Muscle of arm (tissue), 12 donors: ENCODE measurements around the gene NHEJ1. TPM values are rescaled to one million over a fixed set of nuclear protein-coding genes. Genes with fewer than 3 reads are reported as not detected.
A peak's percentile ranks its signal among the peaks of the same experiment; 100 is the strongest.

Experiments
- DNase-seq: peaks from one replicate; pipeline ENCODE4 v3.0.0-alpha.2; 2013
- polyA plus RNA-seq, 12 donors: library from polyadenylated mRNA; unstranded; fragments of 120-200 nt; gene quantifications; one replicate each; pipeline ENCODE4 v1.2.1, GENCODE V29; 2013; ENCODE audit not compliant: insufficient read length in 12 of 12

NHEJ1 gene
- polyA plus RNA-seq, 12 donors, result 12.2 to 17.1 (median 14.7) TPM; not detected in 1

DNA sequence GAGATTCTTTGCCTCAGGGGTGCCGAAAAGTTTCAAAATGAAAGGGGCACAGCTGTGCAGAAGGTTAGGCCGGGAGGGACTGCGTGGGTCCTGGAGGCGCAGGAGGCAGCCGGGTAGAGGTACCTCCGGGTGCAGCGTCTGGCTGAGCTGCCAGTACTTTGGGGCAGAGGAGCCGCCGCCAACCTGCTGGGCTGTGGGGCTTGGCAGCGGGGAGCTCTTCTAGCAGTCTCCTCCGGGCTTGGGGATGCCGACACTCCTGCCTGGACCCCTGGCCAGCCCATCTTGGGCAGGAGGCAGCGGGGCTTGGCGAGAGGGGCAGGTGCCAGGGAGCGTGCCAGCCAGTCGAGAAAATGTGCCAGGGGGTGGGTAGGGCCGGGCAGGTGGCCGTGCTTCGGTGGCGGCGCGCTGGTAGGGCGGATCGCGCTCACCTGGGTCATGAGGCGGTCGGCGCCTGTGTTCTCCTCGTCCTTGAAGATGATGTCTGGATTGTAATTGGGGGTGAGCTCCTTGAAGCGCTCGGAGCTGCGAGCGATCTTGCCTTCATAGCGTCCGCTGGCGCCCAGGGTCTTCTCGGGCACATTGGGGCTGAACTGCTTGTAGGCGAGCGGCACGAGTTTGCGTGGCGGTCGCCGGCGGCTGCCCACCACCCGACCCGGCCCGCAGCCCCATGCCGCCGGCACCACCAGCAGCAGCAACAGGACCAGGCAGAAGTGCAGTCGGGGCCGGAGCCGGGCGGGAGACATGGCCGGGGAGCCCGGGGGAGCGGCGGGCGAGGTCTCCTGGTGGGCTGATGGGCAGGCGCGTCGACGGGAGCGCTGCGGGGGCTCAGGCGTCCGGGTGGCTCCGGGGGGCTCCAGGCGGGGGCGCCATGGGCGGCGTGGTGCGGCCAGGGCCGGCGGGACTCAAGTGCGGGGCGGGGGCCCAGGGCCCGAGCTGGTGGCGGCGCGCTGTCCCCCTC is 100.6 kb downstream of the NHEJ1 start:
- no peak for DNase-seq

DNA sequence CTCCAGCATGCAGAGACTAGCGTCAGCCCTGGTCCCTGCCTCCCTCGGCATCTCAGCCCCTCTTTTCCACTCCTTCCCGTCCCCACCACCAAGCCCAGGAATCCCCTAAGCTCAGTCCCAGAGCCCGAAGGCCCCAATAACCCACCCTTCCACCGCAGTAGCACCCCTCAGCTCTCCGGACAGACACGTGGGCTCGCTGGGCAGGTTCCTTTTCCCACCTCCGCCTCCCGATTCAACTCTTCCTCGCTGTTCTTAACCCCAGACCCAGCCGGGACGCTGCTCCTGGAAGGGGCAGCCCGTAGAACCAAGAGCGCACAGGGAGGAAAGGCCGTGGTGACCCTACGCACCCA is 101.3 kb downstream of the NHEJ1 start:
- DNase-seq, result no peak

DNA sequence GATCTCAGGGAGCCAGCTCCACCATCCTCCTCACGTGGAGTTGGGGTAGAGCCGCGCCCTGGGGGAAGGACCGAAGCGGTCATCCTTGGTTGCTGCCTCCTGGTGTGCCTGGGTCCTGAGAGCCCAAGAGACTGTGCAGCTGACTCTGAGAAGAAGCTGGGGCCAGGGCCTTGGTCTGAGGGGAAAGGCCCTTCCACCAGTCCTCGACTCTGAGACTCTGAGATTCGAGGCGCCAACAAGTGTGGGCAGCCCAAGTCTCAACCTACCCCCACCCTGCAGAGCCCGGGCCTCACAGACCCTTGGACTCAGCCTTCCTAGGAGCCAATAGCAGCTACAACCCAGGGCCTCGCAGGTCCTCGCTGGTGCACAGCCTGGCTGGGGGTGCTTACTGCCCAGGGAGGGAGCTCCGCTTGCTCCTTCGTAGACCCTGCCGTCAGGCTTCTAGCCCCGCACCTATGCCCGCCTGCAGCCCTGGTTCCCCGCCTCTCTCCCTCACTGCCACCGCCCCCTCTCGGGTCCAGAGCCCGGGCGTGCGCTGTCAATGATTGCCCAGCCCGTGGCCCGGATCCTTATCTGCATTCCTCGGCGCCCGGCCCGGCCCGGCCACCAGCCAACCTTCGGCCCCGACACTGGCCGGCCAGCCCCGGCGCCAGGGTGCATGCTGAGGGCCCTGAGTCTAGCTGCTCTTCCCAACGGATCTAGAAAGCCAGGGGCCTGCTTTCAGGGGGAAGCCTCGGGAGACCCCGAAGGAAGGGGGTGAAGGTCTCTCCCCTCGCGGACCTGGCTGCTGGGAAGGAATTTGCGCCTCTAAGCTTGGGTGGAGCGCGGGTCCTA is 101.9 kb downstream of the NHEJ1 start:
- DNase-seq, result no peak

DNA sequence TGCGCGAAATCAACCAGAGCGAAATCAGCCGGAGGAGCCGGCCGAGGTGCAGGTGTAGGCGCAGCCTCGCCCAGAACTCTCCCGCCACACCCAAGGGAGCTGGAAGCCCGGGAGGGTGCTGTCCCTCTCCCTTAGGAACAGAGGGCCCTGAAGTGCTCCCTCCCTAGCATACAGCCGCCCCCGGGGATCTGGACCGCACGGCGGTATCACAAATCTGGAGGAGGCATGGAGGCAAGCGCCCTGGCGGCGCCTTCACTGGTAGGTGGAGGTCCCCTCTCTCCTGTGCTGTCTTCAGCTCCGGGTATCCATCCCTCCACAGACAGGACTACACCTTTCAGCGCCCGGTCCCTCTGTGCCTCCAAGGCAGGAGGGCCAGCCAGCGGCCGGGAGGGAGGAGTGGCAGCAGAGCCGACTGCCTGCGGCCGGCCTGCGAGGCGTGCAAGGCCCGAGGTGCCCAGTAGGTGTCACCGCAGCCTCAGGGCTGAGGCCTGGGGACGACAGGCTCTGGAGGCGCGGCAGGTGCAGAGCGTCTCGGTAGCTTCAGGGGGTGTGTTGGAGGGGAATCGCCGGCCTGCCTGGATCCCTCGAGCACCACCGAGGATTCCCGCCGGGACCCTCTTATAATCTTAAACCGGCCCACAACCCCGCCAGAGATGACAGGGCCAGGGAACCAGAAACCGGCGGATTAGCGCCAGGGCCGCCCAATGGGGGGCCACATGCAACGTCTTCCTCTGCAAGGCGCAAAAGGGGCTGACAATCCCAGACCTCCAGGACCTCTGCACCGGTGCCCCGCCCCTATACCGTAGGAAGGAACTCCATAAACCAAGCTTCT is 102.7 kb downstream of the NHEJ1 start:
- DNase-seq, result peak; percentile 53

DNA sequence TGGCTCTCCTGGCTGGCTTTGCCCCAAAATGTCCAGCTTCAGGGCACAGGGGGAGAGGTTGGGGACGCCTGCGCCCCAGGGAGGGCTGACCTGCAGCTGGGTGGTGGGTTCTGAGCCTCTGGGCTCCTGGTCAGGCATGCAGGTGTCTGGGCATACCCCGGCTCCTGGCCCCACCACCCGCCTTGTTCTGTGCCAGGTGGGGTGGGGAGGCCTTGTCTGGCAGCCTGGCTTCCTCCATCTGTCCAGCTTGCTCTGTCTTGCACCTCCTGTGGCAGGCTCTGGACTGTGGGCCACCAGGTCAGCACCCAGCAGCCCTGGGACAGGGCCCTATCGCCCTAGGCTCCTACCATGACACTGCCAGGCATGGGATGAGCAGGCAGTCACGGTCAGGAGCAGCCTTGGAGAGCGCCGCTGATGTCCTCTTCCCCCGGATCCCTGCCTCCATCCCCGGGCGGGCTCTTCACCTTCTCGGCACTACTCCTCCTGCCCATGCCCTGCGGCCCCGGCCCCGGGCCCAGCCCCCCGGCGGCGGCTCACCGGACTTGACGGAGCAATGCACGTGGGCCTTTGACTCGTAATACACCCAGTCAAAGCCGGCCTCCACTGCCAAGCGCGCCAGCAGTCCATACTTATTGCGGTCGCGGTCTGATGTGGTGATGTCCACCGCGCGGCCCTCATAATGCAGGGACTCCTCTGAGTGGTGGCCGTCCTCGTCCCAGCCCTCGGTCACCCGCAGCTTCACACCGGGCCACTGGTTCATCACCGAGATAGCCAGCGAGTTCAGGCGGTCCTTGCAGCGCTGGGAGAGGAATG is 103.5 kb downstream of the NHEJ1 start:
- no peak for DNase-seq

DNA sequence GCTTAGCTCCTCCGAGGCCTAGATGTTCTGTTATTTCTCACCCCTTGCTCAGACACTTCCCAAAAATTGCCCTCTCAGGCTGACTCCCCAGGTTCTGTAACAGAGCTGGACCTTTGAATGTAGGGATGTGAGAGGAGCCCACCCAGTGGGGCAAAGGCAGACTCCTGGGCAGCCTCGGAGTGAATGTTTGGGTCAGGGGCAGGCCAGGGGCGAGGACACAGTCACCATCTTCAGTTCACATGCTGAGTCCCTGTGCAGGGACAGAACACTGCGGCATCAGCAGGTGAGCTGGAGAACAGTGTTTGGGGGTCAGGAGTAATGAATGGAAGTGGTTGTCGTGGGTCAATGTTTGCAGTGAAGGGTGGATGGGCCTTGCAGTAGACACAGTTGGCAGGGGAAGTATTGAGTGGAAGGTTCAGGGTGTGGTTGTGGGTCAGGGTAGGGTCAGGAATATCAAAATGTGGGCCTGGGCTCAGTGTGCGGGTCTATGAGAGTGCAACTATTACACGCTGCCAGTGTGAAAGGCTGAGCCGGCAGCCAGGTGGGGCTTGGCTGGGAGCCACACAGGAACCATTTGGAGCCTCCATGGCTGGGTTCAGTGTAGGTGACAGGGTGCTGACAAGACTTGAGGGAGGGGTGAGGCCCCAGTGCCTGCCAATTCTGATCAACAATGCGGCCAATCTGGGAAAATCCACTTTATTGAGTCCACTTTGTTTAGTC is 104.3 kb downstream of the NHEJ1 start:
- DNase-seq, result no peak

DNA sequence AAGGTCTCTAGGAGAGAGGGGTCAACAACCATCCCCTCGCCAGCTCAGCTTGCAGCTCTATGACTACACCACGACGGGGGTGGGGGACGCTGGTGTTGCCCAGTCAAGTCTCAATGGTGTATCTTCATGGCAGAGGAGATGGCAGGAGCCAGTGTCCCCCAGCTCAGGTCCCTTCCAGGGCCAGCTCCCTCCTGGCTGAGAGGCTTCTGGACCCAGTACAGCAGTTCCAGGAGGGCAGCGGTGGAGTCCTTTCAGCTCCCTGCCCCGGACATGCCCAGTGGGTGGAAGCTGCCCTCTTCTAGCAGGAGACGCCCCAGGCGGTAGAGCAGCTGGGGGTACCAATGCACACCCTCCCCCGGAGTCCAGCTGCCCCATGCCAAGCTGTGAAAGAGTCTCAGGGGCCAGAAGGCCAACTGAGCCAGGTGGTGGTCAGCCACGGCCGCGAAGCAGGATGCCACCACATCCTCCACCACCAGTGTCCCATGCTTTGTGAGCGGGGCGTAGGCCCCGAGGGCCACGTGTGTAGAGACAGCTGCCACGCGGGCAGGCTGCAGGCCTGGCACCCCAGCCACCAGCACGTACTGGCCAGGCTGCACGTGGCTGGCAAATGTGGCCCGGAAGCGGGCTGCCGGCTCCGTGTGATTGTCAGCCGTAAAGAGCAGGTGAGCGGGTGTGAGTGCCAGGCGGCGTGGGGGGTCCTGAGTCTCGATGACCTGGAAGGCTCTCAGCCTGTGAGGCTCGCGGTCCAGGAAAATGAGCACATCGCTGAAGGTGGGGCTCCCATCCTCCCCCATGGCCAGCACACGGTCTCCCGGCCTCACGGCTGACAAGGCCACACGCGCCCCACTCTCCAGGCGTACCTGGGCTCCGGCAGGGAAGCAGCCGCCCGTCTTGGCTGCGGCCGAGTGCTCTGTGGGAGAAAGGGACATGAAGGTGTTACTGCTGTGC is 105.4 kb downstream of the NHEJ1 start:
- no peak for DNase-seq

DNA sequence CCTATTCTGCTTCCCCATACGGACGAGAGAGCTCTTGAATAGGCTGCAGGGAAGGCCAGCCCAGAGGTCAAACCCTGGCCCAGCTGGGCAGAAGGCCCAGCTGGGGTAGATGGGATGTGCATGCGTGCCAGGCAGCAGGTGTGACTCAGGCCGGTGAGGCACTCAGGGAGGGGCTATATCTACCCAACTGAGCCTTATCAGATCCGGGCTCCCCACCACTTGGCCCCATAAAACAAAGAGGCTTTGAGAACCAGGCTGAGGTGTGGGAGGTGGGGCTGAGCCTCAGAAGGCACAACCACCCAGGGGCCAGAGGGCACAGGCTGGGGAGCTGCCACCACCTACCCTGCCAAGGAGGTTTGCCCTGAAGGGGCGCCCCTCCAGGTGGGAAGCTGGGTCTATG is 111.3 kb downstream of the NHEJ1 start:
- DNase-seq, result no peak

DNA sequence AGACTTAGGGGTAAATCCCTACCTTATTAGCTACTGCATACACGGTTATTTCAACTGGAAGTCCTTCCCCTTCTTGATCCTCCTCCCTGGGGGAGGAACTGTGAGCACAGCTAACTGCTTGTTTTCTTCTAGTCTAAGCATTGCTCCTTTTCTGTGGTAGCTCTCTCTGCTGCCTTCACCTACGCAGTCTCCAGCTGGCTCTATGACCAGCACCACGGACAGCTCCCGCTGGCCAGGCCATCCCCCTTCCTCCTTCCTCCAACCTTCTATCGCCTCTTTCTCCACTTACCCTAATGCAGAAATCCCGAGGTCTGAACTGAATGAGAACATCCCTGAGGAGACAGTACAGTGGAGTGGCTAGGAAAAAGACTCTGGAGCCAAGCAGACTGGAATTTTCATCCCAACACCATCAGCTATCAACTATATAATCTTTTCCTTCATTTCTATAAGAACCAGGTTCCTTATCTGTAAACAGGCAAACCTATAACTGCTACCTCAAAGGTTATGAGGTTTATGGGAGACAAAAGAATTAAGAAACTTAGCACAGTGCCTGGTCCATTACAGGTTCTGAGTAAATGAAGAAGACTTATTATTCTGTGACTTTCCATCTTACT is 114.6 kb downstream of the NHEJ1 start:
- DNase-seq, result peak; percentile 59

DNA sequence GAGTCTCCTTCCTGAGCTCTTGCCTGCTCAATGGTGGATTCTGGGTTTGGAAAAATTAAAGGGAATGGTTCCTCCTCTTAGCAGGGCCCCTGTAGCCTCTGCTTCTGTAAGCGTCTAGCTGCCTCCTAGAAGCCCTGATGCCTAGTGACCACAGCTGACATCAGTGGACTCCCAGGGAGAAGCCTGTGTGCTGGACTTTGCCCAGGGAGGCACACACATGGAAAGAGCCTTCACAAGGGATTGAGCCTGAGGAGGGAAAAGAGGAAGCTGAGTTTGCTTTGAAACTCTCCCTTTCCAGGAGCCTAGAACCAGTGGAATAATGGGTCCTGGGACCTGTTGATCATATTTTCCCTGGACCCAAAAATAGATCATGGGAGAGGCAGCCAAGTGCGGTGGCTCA is 117.9 kb downstream of the NHEJ1 start:
- DNase-seq, result no peak

DNA sequence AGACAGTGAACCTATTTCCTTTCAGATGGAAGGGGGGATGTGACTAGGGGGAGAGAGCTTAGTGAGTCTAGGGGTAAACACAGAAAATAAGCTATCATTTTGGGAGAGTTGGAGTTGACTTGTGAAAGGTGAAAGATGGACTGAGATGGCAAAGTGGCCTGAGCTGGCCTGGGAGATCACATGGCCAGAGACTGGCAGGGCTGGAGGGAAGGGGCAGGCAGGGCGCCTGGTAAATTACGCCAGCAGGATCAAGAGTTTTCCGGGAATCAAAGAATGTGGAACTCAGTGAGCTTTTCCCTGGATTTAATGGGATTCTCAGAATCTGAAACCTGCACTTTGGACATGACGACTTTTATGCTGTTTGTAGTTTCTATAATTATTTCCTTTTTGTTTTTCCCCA is 118.5 kb downstream of the NHEJ1 start:
- no peak for DNase-seq

DNA sequence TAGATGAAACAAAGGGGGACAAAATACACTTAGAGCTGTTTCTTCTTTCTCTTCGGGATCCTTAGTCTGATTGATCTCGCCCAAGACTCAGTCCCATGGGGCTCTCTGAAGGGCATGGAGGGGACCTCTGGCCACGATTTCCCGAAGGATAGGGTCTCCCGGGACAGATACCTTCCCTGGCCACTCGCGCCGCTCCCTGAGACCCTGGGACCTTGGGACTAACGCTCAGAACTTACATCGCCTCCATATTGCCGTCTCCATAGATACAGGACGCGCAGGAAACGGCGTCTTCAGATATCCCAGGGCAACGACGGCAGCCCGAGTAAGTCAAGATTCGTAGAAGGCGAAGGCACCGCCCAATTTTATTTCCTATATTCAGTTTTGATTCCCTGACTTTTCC is 119.4 kb downstream of the NHEJ1 start, which contains the start of gene CFAP65:
Gene CFAP65 (minus strand): TSS at position 265 of the 400 bp plus-strand sequence. CDS start 2,468 bp downstream, outside the sequence.
- DNase-seq, result no peak

DNA sequence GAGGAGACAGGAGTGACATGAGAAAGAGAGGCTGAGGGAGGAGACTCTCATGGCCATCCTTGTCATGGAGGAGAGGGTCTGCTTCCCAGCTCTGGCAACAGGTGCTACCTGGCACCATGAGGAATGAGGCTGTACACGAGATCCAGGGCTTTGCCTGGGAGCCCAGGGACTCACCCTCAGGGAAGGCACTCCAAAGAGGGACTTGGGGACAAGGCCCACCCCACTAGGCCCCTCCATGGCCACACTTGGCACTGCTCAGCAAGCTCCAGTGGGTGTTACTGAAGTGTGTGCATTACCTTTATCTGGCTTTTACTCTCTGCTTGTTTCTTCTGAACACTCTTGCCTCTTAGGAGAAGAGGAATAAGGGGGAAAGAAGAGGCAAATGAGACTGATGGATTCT is 122.0 kb downstream of the NHEJ1 start:
- DNase-seq, result no peak

DNA sequence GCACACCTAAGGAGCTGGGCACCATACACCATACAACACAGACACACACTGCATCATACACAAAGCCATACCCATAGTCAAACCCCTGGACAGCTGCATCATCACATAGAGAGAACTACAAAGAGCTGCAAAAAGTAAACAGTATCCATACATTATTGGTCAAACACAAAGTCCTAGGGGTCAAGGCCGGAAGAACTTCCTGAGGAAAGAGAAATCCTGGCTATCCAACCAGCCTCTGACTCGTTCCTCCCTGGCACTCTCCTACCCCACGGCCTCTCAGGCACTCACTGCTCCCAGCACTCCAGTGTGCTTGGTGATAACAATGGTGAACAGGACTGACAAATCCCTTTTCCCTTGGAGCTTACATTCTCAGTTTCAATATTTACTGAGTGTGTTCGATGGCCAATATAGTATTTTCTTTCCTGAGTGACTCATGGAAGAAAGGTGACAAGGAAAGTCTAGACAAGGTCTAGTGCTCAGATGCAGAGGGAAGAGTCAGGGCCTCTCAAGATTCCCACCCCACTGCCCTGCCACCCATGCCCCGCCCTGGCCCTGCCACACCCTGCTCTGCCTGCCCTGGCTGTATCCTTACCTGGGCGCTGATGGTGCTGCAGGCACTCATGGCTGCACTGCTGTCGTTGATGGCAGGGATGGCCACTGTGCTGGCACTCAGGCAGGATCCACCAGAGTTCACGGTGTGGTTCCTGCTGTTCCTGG is 122.7 kb downstream of the NHEJ1 start:
- no peak for DNase-seq

DNA sequence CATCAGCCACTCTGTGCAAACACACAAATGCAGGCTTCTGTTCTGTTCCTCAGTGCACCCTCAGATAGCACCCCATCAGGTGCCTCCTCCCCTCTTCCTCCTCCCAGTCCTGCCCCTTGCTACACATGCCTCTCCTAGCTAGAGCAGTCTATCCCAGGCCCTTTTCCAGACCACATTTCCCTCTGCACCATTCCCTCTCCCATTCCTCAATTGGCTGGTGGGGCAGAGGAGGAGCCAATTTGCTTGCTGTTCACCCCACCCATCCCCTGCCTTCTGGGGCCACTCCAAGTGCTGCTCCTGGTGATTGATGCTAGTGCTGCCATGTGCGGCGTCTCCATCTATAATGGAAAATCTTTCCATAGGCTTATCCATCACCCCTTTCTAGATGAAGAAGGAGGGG is 124.7 kb downstream of the NHEJ1 start:
- no peak for DNase-seq

DNA sequence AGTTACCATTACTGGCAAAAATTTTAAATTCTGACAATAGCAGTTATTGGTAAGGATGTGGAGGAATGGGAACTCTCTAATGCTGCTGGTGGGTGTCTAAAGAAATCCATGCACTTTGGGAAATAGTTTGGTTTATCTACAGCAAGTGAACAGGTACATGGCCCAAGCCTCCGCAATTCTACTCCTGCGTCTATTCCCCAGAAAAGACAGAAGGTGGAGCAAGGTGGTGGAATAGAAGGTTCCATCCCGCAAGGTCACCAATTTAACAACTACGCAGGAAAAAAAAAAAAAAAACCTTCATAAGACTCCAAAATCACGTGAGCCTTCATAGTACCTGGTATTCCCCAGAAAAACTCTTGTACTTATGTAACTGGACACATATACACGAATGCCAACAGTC is 125.8 kb downstream of the NHEJ1 start:
- no peak for DNase-seq

DNA sequence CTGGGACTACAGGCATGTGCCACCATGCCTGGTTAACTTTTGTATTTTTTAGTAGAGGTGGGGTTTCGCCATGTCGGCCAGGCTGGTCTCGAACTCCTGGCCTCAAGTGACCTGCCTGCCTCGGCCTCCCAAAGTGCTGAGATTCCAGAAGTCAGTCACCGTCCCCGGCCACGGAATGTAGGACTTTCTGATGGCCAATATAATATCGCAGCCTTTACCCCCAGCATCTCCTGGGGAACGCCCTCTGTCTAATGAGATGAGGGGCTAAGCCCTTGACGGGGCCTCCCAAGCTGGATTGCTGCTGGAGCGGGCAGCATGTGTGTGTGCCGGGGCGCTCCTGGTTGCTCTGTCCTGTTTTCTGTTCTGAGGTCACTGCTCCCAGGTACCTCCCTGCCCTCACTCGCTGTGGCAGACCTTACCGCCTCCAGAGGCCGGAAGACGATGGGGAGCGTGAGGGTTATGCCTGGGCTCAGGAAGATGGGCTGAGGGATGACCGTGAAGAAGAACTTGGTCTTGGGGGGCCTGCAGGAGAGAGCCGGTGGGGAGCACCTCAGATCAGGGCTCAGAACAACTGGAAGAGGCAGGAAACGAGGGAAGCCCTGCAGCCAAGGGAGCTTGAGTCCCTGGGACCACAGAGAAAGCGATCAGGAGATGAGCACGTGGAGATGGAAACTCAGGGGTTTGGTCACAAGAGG is 128.4 kb downstream of the NHEJ1 start:
- no peak for DNase-seq
